ENCODE measurements around the gene RAPGEF2.

The RAPGEF2 gene

GRCh38 chr4:159216834-159217233, 114.0 kb downstream of the RAPGEF2 start:
- DNase-seq (ENCODE audit: extremely low read depth, low read depth): no peak
- H3K4me3 ChIP-seq (replicated peaks; ENCODE audit: low read depth, low read length): no peak overlapping the region
- TF ChIP-seq CTCF (IDR thresholded peaks at IDR 0.05; ENCODE audit: low read depth, low read length, missing control alignments): no peak

- no peak for DNase-seq (ENCODE audit: extremely low read depth, low read depth)
- no peak for TF ChIP-seq CTCF (IDR thresholded peaks at IDR 0.05; ENCODE audit: low read depth, low read length, missing control alignments)
- H3K4me3 ChIP-seq (replicated peaks; ENCODE audit: low read depth, low read length): no peak overlapping the region
Measured at GRCh38 chr4:159219862-159220261, 117.0 kb downstream of the RAPGEF2 start.

- TF ChIP-seq CTCF (IDR thresholded peaks at IDR 0.05; ENCODE audit: low read depth, low read length, missing control alignments): no peak
- DNase-seq (ENCODE audit: extremely low read depth, low read depth): no peak
- no peak overlapping the region for H3K4me3 ChIP-seq (replicated peaks; ENCODE audit: low read depth, low read length)
Measured at GRCh38 chr4:159220353-159220752, 117.5 kb downstream of the RAPGEF2 start.

GRCh38 chr4:159221280-159221679, 118.4 kb downstream of the RAPGEF2 start:
- no peak overlapping the region for H3K4me3 ChIP-seq (replicated peaks; ENCODE audit: low read depth, low read length)
- no peak for DNase-seq (ENCODE audit: extremely low read depth, low read depth)
- no peak for TF ChIP-seq CTCF (IDR thresholded peaks at IDR 0.05; ENCODE audit: low read depth, low read length, missing control alignments)

- no peak for TF ChIP-seq CTCF (IDR thresholded peaks at IDR 0.05; ENCODE audit: low read depth, low read length, missing control alignments)
- DNase-seq (ENCODE audit: extremely low read depth, low read depth): no peak
- no peak overlapping the region for H3K4me3 ChIP-seq (replicated peaks; ENCODE audit: low read depth, low read length)
Measured at GRCh38 chr4:159222043-159222552, 119.2 kb downstream of the RAPGEF2 start.

GRCh38 chr4:159224408-159224807, 121.5 kb downstream of the RAPGEF2 start:
- H3K4me3 ChIP-seq (replicated peaks; ENCODE audit: low read depth, low read length): no peak overlapping the region
- no peak for TF ChIP-seq CTCF (IDR thresholded peaks at IDR 0.05; ENCODE audit: low read depth, low read length, missing control alignments)
- no peak for DNase-seq (ENCODE audit: extremely low read depth, low read depth)

GRCh38 chr4:159227378-159227777, 124.5 kb downstream of the RAPGEF2 start:
- no peak for DNase-seq (ENCODE audit: extremely low read depth, low read depth)
- TF ChIP-seq CTCF (IDR thresholded peaks at IDR 0.05; ENCODE audit: low read depth, low read length, missing control alignments): no peak
- H3K4me3 ChIP-seq (replicated peaks; ENCODE audit: low read depth, low read length): no peak overlapping the region

Measured in HFF-Myc (cell line).